WERI-Rb-1 (cell line): ENCODE results near the gene INSIG1.

Source experiments
- DNase-seq: peaks from one replicate; pipeline ENCODE4 v3.0.0-alpha.2; 2020
- H3K27ac ChIP-seq: fragments of 250-450 bp; sonication (Bioruptor Pico); 2 replicates; pipeline ENCODE4 v1.5.1; 2020; ENCODE audit warnings: mild to moderate bottlenecking, moderate library complexity
- H3K27me3 ChIP-seq: fragments of 250-450 bp; sonication (Bioruptor Pico); 2 replicates; pipeline ENCODE4 v1.5.1; 2021; ENCODE audit warnings: mild to moderate bottlenecking, low read depth, moderate library complexity; ENCODE audit not compliant: insufficient read depth, severe bottlenecking
- H3K36me3 ChIP-seq: fragments of 250-450 bp; sonication (Bioruptor Pico); 2 replicates; pipeline ENCODE4 v1.5.1; 2020; ENCODE audit warnings: mild to moderate bottlenecking, moderate library complexity
- H3K4me3 ChIP-seq: 2 replicates; pipeline ENCODE4 v1.5.1; 2011; ENCODE audit warnings: low read depth, mild to moderate bottlenecking, control low read depth, low read length
- H3K9me3 ChIP-seq: fragments of 250-450 bp; sonication (Bioruptor Pico); 2 replicates; pipeline ENCODE4 v1.5.1; 2021; ENCODE audit warnings: mild to moderate bottlenecking, moderate library complexity; ENCODE audit not compliant: severe bottlenecking
- CTCF ChIP-seq: IDR thresholded peaks from 2 replicates; pipeline ENCODE4 v1.5.1; 2011; ENCODE audit warnings: low read depth, mild to moderate bottlenecking, control low read depth, inconsistent platforms, low read length

Gene INSIG1

GRCh38 chr7:155296006-155296787 lies 1.5 kb upstream of the INSIG1 start:
- Histone ChIP-seq H3K9me3 (peaks cover 6% of the 10 kb centered on the region), H3K36me3 (no peaks in the 10 kb centered on the region; the same call in 1 of the 2 replicates), H3K4me3 (no peak overlapping the region), H3K27me3 (no peaks in the 10 kb centered on the region), H3K27ac (no peak overlapping the region)
- no peak for TF ChIP-seq CTCF
- no peak for DNase-seq

DNA sequence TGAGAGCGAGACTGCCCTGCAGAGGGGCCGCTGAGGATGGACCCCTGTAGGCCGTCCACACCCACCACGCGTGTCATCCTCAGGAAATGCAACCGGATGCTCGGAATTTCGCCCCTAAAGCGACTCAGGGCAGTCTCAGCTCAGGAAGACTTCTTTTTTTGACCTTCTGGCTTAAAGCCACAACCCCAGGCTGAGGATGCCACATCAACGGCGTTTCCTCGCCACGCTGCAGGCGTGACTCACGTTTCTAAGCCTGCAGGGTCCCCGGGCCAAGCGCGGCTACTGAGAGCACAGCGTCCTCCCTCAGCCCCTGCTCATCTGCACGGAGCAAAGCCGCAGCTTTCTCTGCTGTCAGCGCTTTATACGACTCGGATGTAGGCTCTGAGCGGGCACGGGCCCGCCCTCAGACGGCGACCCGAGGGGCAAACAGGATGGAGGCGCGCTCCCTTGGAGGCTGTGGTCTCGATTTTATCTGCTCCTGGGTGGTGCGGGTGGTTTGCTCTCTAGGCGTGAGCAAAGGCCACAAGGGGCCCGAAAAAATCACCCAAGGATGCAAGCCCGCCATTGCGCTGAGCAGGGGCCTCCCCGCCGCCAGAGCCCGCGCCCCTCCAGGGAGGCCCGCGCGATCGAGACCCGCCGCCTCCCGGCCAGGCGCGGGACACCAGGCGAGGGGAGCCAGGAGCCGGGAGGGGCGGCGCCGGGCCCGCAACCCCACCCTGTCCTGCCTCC lies 726 bp upstream of the INSIG1 start:
- H3K27ac ChIP-seq: peak overlapping the region; percentile 14; the same call in 1 of the 2 replicates
- H3K4me3 ChIP-seq: no peak overlapping the region
- no peak for DNase-seq
- no peaks in the 10 kb centered on the region for H3K27me3 ChIP-seq
- H3K9me3 ChIP-seq: peaks cover 6% of the 10 kb centered on the region
- no peaks in the 10 kb centered on the region; the same call in none of the 2 replicates for H3K36me3 ChIP-seq
- no peak for TF ChIP-seq CTCF

DNA sequence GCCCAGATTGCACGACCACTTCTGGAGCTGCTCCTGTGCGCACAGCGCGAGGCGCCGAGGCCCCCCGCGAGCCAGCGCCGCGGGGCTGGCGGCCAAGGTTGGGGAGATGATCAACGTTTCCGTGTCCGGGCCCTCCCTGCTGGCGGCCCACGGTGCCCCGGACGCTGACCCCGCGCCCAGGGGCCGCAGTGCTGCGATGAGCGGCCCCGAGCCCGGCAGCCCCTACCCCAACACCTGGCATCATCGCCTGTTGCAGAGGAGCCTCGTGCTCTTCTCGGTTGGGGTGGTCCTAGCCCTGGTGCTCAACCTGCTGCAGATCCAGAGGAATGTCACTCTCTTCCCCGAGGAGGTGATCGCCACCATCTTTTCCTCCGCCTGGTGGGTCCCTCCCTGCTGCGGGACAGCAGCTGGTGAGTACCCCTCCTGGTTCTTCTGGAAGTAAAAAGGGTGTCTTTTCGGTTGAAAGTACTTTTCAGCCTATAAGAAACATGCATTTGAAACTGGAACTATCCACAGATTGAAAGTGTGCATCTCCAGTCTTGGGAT lies 683 bp downstream of the INSIG1 start:
- Histone ChIP-seq H3K27me3 (no peaks in the 10 kb centered on the region), H3K9me3 (peaks cover 6% of the 10 kb centered on the region), H3K4me3 (peak overlapping the region; percentile 59), H3K36me3 (peaks cover 11% of the 10 kb centered on the region), H3K27ac (peak overlapping the region; percentile 83)
- no peak for TF ChIP-seq CTCF
- DNase-seq: no peak

DNA sequence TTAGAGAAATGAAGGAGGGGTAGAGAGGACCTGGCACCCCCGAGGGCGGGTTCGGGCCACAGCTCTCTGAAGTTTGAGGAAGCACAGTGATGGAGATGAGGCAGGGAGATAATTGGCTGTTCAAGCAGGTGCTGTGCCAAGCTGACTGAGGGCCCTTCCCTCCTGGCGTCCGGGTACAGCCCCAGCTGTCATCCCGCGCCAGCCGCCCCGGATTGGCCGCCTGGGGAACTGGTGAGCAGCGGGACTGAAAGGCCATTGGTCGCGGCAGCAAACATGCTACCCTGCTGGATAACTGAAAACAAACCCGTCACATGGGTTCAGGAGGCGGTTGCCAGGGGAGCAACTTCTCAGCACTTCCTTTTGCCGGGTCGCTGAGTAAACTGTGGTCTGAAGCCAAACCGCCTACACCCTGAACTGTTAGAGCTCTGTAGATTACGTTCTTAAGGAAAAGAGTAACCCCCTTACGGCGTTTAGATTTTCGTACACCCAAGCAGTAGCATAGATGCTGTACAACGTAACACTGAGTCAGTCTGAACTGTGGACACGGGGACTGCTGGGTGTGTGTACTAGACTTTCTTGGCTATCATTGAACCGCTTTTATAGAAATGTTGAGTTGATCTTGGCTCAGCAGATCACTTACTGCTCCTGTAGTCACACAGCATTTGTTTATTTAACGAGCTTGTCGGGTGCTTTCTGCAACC lies 1.3 kb downstream of the INSIG1 start:
- DNase-seq: peak; percentile 93
- peaks cover 13% of the 10 kb centered on the region for H3K36me3 ChIP-seq
- H3K4me3 ChIP-seq: peak overlapping the region; percentile 59
- H3K27ac ChIP-seq: peak overlapping the region; percentile 83
- H3K9me3 ChIP-seq: peaks cover 6% of the 10 kb centered on the region
- H3K27me3 ChIP-seq: no peaks in the 10 kb centered on the region
- TF ChIP-seq CTCF: no peak

DNA sequence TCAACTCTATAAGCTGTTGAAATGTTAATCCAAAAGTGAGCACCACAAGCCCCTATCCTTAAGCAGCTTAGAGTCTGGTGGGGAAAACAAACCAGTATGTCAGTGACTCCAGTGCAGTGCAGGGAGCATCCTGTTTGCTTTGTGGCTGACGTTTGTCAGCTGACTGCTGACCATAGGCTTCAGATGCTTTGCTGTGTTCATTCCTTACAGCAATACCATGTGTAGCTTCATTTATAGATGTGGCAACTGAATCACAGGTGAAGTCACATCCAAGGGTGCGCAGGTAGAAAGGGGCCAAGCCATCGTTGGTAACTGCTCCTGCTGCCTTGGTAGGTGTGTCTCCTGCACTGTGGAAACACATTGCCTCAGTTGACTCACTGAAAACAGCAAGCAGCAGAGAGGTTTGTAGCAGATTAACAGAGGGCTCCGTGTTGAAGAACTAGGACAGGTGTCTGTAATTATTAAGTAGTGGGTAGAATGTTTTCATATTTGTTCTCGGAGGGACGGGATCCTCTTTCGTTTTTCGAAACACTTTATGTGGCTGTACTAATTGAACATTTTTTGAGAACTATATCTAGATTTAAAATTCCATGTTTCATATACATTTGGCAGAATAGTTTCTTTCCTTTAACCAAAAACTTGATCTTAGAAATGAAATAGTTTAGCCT lies 2.0 kb downstream of the INSIG1 start:
- no peak for TF ChIP-seq CTCF
- Histone ChIP-seq H3K9me3 (peaks cover 6% of the 10 kb centered on the region), H3K27ac (peak overlapping the region; percentile 83), H3K27me3 (no peaks in the 10 kb centered on the region), H3K36me3 (peaks cover 19% of the 10 kb centered on the region), H3K4me3 (peak overlapping the region; percentile 59)
- DNase-seq: peak; percentile 71
